Tibial artery (tissue), 4 donors: ENCODE results near the gene HDGFL3.

Experiments used
- DNase-seq, 2 donors: peaks; one replicate each; pipeline ENCODE4 v3.0.0-alpha.2; 2019
- H3K27ac ChIP-seq, 2 donors: fragments of 200-600 bp; sonication (generic) in 1 of 2; 1 replicate in 1 of 2; 2 replicates in 1 of 2; pipeline ENCODE4 v1.5.1; 2018 to 2019; ENCODE audit warnings: mild to moderate bottlenecking in 1 of 2
- H3K27me3 ChIP-seq, 2 donors: fragments of 200-600 bp; sonication (generic) in 1 of 2; one replicate each; pipeline versions ENCODE4 v1.5.1 to v1.6.0; 2016 to 2019
- H3K36me3 ChIP-seq, 3 donors: fragments of 200-600 bp; sonication (generic) in 2 of 3; one replicate each; pipeline ENCODE4 v1.5.1; 2016 to 2019; ENCODE audit warnings: mild to moderate bottlenecking in 2 of 3
- H3K4me1 ChIP-seq, 4 donors: fragments of 200-600 bp; sonication (generic) in 2 of 4; 1 replicate in 3 of 4; 2 replicates in 1 of 4; pipeline ENCODE4 v1.5.1; 2016 to 2019
- H3K4me3 ChIP-seq, 2 donors: fragments of 200-600 bp; sonication (generic) in 1 of 2; 1 replicate in 1 of 2; 2 replicates in 1 of 2; pipeline ENCODE4 v1.5.1; 2018 to 2019; ENCODE audit warnings: mild to moderate bottlenecking in 2 of 2
- H3K9me3 ChIP-seq, 3 donors: fragments of 200-600 bp; sonication (generic) in 1 of 3; one replicate each; pipeline ENCODE4 v1.5.1; 2016 to 2019
- CTCF ChIP-seq, 2 experiments: fragments of 200-600 bp in 1 of 2; fragments of 450-650 bp in 1 of 2; IDR thresholded peaks; one replicate each; pipeline ENCODE4 v1.5.1; 2017 to 2019; ENCODE audit warnings: antibody characterized with exemption in 2 of 2, mild to moderate bottlenecking in 1 of 2, moderate library complexity in 1 of 2
- intact Hi-C: fragments of 100-400 bp; cut with DNase I; formaldehyde crosslinking; loops from one replicate; pipeline ENCODE4 v1.15.0; 2023; ENCODE audit warnings: low total_unique reads

The HDGFL3 gene

GRCh38 chr15:83194528-83194927 lies 13.1 kb downstream of the HDGFL3 start:
- TF ChIP-seq CTCF (IDR thresholded peaks at IDR 0.05), result no peak
- Histone ChIP-seq H3K4me1 (peaks cover 0 to 13% (median 0%) of the 10 kb centered on the region in 4 donors), H3K36me3 (no peaks in the 10 kb centered on the region), H3K9me3 (no peaks in the 10 kb centered on the region), H3K27ac (no peak overlapping the region), H3K4me3 (no peak overlapping the region), H3K27me3 (no peaks in the 10 kb centered on the region)
- DNase-seq, result no peak
- intact Hi-C loops, result no loop called here

GRCh38 chr15:83193721-83194120 lies 13.9 kb downstream of the HDGFL3 start:
- Histone ChIP-seq H3K27ac (no peak overlapping the region), H3K27me3 (no peaks in the 10 kb centered on the region), H3K9me3 (no peaks in the 10 kb centered on the region), H3K4me3 (no peak overlapping the region), H3K4me1 (peaks cover 0 to 13% (median 0%) of the 10 kb centered on the region in 4 donors), H3K36me3 (no peaks in the 10 kb centered on the region)
- no peak for TF ChIP-seq CTCF (IDR thresholded peaks at IDR 0.05)
- DNase-seq, result no peak
- intact Hi-C loops, result no loop called here

GRCh38 chr15:83192742-83193141 lies 14.9 kb downstream of the HDGFL3 start:
- H3K9me3 ChIP-seq, result no peaks in the 10 kb centered on the region

GRCh38 chr15:83190450-83190849 lies 17.2 kb downstream of the HDGFL3 start:
- intact Hi-C loops, result no loop called here
- Histone ChIP-seq H3K27me3 (no peaks in the 10 kb centered on the region), H3K4me1 (peaks cover 0 to 13% (median 0%) of the 10 kb centered on the region in 4 donors), H3K4me3 (no peak overlapping the region), H3K36me3 (no peaks in the 10 kb centered on the region), H3K27ac (no peak overlapping the region), H3K9me3 (no peaks in the 10 kb centered on the region)
- TF ChIP-seq CTCF (IDR thresholded peaks at IDR 0.05), result no peak
- DNase-seq, result no peak

More at GRCh38 chr15:83192742-83193141, 14.9 kb downstream of the HDGFL3 start:
- intact Hi-C loops, result no loop called here
- Histone ChIP-seq H3K4me1 (peaks cover 0 to 13% (median 0%) of the 10 kb centered on the region in 4 donors), H3K27me3 (no peaks in the 10 kb centered on the region), H3K4me3 (no peak overlapping the region), H3K36me3 (no peaks in the 10 kb centered on the region), H3K27ac (no peak overlapping the region)
- no peak for TF ChIP-seq CTCF (IDR thresholded peaks at IDR 0.05)
- no peak for DNase-seq

GRCh38 chr15:83185561-83185960 lies 22.1 kb downstream of the HDGFL3 start:
- no peaks in the 10 kb centered on the region for H3K36me3 ChIP-seq
- H3K4me1 ChIP-seq, result no peaks in the 10 kb centered on the region
- TF ChIP-seq CTCF (IDR thresholded peaks at IDR 0.05), result no peak
- intact Hi-C loops, result no loop called here
- no peaks in the 10 kb centered on the region for H3K9me3 ChIP-seq
- no peak overlapping the region for H3K4me3 ChIP-seq
- DNase-seq, result no peak
- H3K27ac ChIP-seq, result no peak overlapping the region
- no peaks in the 10 kb centered on the region for H3K27me3 ChIP-seq

- TF ChIP-seq CTCF (IDR thresholded peaks at IDR 0.05), result no peak
- H3K36me3 ChIP-seq, result no peaks in the 10 kb centered on the region
- H3K4me1 ChIP-seq, result no peaks in the 10 kb centered on the region
- no peaks in the 10 kb centered on the region for H3K27me3 ChIP-seq
- no peaks in the 10 kb centered on the region for H3K9me3 ChIP-seq
- DNase-seq, result no peak
- no peak overlapping the region for H3K27ac ChIP-seq
- H3K4me3 ChIP-seq, result no peak overlapping the region
- intact Hi-C loops, result no loop called here
Measured at GRCh38 chr15:83178869-83179325, 28.7 kb downstream of the HDGFL3 start.
